HepG2 (cell line): Measurements from ENCODE around the gene LRRIQ4. TPM values are rescaled to one million over a fixed set of nuclear protein-coding genes. Genes with fewer than 3 reads are reported as not detected.

Experiments
- ARNTL ChIP-seq: sonication (generic); formaldehyde crosslinking; IDR thresholded peaks from 2 replicates; pipeline ENCODE4 v1.4.0; 2020; ENCODE audit warnings: mild to moderate bottlenecking, missing genetic modification reagents
- ETV6 ChIP-seq: sonication (generic); formaldehyde crosslinking; conservative IDR thresholded peaks from 2 replicates; pipeline ENCODE4 v1.4.0; 2020; ENCODE audit warnings: missing genetic modification reagents
- FOXK1 ChIP-seq: sonication (generic); formaldehyde crosslinking; IDR thresholded peaks from 2 replicates; pipeline ENCODE4 v1.4.0; 2020; ENCODE audit warnings: low read depth, missing genetic modification reagents, borderline replicate concordance
- GPN1 ChIP-seq: sonication (generic); formaldehyde crosslinking; IDR thresholded peaks from 2 replicates; pipeline ENCODE4 v1.5.1; 2020; ENCODE audit warnings: missing genetic modification reagents, borderline replicate concordance
- HOXA5 ChIP-seq: sonication (generic); formaldehyde crosslinking; IDR thresholded peaks from 2 replicates; pipeline ENCODE4 v1.4.0; 2020; ENCODE audit warnings: missing genetic modification reagents
- MTA3 ChIP-seq: sonication (generic); formaldehyde crosslinking; IDR thresholded peaks from 2 replicates; pipeline ENCODE4 v1.4.0; 2020; ENCODE audit warnings: missing genetic modification reagents
- MYC ChIP-seq: sonication (generic); formaldehyde crosslinking; IDR thresholded peaks from 2 replicates; pipeline ENCODE4 v1.9.0; 2021; ENCODE audit warnings: missing genetic modification reagents, borderline replicate concordance
- SUZ12 ChIP-seq: fragments of 150-350 bp; IDR thresholded peaks from 2 replicates; pipeline ENCODE4 v1.6.1; 2014; ENCODE audit warnings: low read depth, low read length
- ZBTB20 ChIP-seq: sonication (generic); formaldehyde crosslinking; IDR thresholded peaks from 2 replicates; pipeline ENCODE4 v1.8.1; 2023; ENCODE audit warnings: missing genetic modification reagents, low read depth, mild to moderate bottlenecking, borderline replicate concordance
- ZNF337 ChIP-seq: sonication (generic); formaldehyde crosslinking; IDR thresholded peaks from 2 replicates; pipeline ENCODE4 v1.5.1; 2020; ENCODE audit warnings: missing genetic modification reagents, low read depth, mild to moderate bottlenecking, borderline replicate concordance
- ZNF350 ChIP-seq: sonication (generic); formaldehyde crosslinking; IDR thresholded peaks from 2 replicates; pipeline ENCODE4 v1.4.0; 2020; ENCODE audit warnings: mild to moderate bottlenecking, low read depth, missing genetic modification reagents, borderline replicate concordance
- ZNF660 ChIP-seq: sonication (generic); formaldehyde crosslinking; IDR thresholded peaks from 2 replicates; pipeline ENCODE4 v1.5.1; 2020; ENCODE audit warnings: mild to moderate bottlenecking, low read depth, missing genetic modification reagents, borderline replicate concordance
- polyA plus RNA-seq, 8 experiments: library from polyadenylated mRNA; depleted of rRNA in 3 of 8; stranded (reverse) in 7 of 8; unstranded in 1 of 8; fragments of >200 nt; fragmentation: Illumina TruSeq in 4 of 8; extraction: Trizol in 4 of 8; gene quantifications; 2 replicates each; pipeline versions ENCODE4 v1.2.1 to v1.2.3, GENCODE V29; 2011 to 2016; ENCODE audit warnings: low read depth in 4 of 8, missing spikeins in 1 of 8, mixed read lengths in 1 of 8; ENCODE audit not compliant: insufficient read depth in 1 of 8
- total RNA-seq, 5 experiments: library from RNA; depleted of rRNA; stranded (reverse); fragments of >200 nt; fragmentation: Illumina TruSeq; extraction: Trizol; gene quantifications; 2 replicates each; pipeline ENCODE4 v1.2.3, GENCODE V29; 2016; ENCODE audit warnings: low read depth in 1 of 5
- TF ChIP-seq, protein P1 (sequence below), 2 experiments: sonication (generic) in 1 of 2; formaldehyde crosslinking in 1 of 2; IDR thresholded peaks; 2 replicates each; pipeline versions ENCODE4 v1.4.0 to v1.6.1; 2016 to 2020; ENCODE audit warnings: borderline replicate concordance in 1 of 2, low read depth in 1 of 2, mild to moderate bottlenecking in 1 of 2, missing genetic modification reagents in 1 of 2
- TF ChIP-seq, protein P2 (sequence below): sonication (generic); formaldehyde crosslinking; IDR thresholded peaks from 2 replicates; pipeline ENCODE4 v1.4.0; 2020; ENCODE audit warnings: missing genetic modification reagents
- TF ChIP-seq, protein P3 (sequence below): sonication (generic); formaldehyde crosslinking; IDR thresholded peaks from 2 replicates; pipeline ENCODE4 v1.4.0; 2020; ENCODE audit warnings: mild to moderate bottlenecking, missing genetic modification reagents

The LRRIQ4 gene
- total and polyA plus RNA-seq, 2 of the 13 experiments (the other 11 are each of a cell fraction or from before 2014, with no cell fraction given) = not detected

DNA sequence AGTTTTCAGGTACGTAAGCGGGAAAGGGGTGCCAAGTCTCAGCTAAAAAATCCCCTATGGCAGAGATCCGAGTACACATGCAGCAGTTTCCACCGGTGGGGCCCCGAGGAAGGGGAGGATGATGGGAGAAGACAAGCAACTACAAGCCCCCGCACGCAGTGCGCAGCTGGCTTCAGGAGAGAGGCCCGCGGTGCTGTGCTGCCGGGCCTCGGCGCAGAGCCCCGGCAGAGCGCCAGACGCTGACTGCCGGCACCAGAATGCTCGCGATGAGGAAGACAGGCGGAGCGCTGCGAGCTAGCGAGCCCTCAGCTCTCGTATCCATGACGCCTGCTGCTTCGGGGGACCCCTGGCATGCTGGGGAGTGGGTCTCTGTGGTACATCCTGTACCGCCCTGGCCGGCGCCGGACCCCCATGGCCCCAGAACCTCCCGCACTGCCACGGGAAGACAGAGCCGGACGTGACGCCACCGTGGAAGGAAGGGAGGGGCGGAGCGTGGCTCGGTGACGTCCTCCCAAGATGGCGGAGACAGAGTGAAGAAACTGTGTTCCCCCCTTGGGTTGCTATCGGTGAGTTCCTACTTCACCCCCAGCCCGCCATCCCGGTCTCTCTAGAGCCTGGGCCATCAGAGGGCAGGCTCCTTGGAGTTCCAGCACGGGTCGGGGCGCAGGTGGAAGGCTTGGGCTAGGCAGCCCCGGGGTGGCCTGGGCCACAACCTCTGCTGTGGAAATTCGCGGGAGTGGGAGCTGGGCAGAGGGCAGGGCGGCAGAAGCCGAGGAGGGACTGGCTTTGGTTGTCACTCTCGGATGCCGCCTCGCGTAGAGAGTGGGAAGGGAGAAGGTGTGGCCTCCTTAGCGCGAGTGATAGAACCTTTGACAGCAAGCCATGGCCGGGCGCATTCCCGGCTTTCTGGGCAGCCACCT lies 39.5 kb upstream of the LRRIQ4 start, which contains the start of gene MYNN (continued):
- TF ChIP-seq ZNF350 (CRISPR knock-in tag) = peak; percentile 92
- TF ChIP-seq SUZ12 = no peak
- TF ChIP-seq ARNTL (CRISPR knock-in tag) = peak; percentile 67
- peak; percentile 52; the same call in 1 of the 2 replicates for TF ChIP-seq ETV6
- TF ChIP-seq ZNF337 (CRISPR knock-in tag) = 0 out of 2 replicates have a peak, but pooled peaks have one; percentile 44
- TF ChIP-seq, protein P1, sequence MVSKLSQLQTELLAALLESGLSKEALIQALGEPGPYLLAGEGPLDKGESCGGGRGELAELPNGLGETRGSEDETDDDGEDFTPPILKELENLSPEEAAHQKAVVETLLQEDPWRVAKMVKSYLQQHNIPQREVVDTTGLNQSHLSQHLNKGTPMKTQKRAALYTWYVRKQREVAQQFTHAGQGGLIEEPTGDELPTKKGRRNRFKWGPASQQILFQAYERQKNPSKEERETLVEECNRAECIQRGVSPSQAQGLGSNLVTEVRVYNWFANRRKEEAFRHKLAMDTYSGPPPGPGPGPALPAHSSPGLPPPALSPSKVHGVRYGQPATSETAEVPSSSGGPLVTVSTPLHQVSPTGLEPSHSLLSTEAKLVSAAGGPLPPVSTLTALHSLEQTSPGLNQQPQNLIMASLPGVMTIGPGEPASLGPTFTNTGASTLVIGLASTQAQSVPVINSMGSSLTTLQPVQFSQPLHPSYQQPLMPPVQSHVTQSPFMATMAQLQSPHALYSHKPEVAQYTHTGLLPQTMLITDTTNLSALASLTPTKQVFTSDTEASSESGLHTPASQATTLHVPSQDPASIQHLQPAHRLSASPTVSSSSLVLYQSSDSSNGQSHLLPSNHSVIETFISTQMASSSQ (IDR thresholded peaks at IDR 0.05; ENCODE audit: low read depth) = no peak
- TF ChIP-seq, protein P1 (CRISPR knock-in tag; IDR thresholded peaks at IDR 0.05; ENCODE audit: borderline replicate concordance) = peak; percentile 18; the same call in 1 of the 2 replicates
- TF ChIP-seq, protein P2, sequence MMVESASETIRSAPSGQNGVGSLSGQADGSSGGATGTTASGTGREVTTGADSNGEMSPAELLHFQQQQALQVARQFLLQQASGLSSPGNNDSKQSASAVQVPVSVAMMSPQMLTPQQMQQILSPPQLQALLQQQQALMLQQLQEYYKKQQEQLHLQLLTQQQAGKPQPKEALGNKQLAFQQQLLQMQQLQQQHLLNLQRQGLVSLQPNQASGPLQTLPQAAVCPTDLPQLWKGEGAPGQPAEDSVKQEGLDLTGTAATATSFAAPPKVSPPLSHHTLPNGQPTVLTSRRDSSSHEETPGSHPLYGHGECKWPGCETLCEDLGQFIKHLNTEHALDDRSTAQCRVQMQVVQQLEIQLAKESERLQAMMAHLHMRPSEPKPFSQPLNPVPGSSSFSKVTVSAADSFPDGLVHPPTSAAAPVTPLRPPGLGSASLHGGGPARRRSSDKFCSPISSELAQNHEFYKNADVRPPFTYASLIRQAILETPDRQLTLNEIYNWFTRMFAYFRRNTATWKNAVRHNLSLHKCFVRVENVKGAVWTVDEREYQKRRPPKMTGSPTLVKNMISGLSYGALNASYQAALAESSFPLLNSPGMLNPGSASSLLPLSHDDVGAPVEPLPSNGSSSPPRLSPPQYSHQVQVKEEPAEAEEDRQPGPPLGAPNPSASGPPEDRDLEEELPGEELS = peak; percentile 41
- peak; percentile 65; the same call in 1 of the 2 replicates for TF ChIP-seq MYC (CRISPR knock-in tag)
- TF ChIP-seq HOXA5 (CRISPR knock-in tag) = peak; percentile 23; the same call in 1 of the 2 replicates
- TF ChIP-seq, protein P3, sequence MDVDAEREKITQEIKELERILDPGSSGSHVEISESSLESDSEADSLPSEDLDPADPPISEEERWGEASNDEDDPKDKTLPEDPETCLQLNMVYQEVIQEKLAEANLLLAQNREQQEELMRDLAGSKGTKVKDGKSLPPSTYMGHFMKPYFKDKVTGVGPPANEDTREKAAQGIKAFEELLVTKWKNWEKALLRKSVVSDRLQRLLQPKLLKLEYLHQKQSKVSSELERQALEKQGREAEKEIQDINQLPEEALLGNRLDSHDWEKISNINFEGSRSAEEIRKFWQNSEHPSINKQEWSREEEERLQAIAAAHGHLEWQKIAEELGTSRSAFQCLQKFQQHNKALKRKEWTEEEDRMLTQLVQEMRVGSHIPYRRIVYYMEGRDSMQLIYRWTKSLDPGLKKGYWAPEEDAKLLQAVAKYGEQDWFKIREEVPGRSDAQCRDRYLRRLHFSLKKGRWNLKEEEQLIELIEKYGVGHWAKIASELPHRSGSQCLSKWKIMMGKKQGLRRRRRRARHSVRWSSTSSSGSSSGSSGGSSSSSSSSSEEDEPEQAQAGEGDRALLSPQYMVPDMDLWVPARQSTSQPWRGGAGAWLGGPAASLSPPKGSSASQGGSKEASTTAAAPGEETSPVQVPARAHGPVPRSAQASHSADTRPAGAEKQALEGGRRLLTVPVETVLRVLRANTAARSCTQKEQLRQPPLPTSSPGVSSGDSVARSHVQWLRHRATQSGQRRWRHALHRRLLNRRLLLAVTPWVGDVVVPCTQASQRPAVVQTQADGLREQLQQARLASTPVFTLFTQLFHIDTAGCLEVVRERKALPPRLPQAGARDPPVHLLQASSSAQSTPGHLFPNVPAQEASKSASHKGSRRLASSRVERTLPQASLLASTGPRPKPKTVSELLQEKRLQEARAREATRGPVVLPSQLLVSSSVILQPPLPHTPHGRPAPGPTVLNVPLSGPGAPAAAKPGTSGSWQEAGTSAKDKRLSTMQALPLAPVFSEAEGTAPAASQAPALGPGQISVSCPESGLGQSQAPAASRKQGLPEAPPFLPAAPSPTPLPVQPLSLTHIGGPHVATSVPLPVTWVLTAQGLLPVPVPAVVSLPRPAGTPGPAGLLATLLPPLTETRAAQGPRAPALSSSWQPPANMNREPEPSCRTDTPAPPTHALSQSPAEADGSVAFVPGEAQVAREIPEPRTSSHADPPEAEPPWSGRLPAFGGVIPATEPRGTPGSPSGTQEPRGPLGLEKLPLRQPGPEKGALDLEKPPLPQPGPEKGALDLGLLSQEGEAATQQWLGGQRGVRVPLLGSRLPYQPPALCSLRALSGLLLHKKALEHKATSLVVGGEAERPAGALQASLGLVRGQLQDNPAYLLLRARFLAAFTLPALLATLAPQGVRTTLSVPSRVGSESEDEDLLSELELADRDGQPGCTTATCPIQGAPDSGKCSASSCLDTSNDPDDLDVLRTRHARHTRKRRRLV (CRISPR knock-in tag) = peak; percentile 94
- no peak for TF ChIP-seq MTA3 (CRISPR knock-in tag)
- TF ChIP-seq ZBTB20 (CRISPR knock-in tag) = no peak
- TF ChIP-seq FOXK1 (CRISPR knock-in tag) = peak; percentile 55; the same call in 1 of the 2 replicates
- no peak for TF ChIP-seq ZNF660
- no peak for TF ChIP-seq GPN1 (CRISPR knock-in tag)
